Upper lobe of left lung (tissue), 4 donors: ENCODE data around the gene ACTN4.

ENCODE experiments used
- EP300 ChIP-seq, 4 donors: sonication (generic); formaldehyde crosslinking; IDR thresholded peaks; one replicate each; pipeline ENCODE4 v1.5.1; 2017; ENCODE audit warnings: antibody characterized with exemption in 4 of 4, control low read depth in 2 of 4
- POLR2A ChIP-seq, 4 donors: fragments of 450-650 bp; IDR thresholded peaks; one replicate each; pipeline ENCODE4 v1.5.1; 2016 to 2017; ENCODE audit warnings: antibody characterized with exemption in 4 of 4, mild to moderate bottlenecking in 2 of 4

DNA sequence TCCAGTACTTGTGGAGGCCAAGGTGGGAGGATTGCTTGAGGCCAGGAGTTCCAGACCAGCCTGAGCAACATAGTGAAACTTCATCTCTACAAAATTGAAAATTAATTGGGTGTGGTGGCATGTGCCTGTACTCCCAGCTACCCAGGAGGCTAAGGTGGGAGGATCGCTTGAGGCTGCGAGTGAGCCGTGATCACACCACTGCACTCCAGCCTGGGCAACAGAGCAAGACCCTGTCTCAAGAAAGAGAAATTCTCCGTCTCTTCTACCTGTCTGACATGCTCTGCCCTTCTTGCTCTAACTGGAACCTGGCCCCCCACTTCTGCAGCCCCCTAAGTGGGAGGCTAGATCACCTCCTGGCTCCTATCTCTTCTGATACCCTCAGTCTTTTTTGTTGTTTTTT lies 21.0 kb upstream of the ACTN4 start:
- TF ChIP-seq EP300 (IDR thresholded peaks at IDR 0.05) (no peak), POLR2A (IDR thresholded peaks at IDR 0.05) (no peak)
